ENCODE data around the gene PML. TPM values are rescaled to one million over a fixed set of nuclear protein-coding genes. Genes with fewer than 3 reads are reported as not detected.
"Not testable (repeated sequence)": the region's sequence is repeated elsewhere in the genome, so short reads cannot be mapped to it uniquely, and the experiment has no call there.

The PML gene
- total and polyA plus RNA-seq, 8 donors, result 16.0 to 170 (median 30.7) TPM

DNA sequence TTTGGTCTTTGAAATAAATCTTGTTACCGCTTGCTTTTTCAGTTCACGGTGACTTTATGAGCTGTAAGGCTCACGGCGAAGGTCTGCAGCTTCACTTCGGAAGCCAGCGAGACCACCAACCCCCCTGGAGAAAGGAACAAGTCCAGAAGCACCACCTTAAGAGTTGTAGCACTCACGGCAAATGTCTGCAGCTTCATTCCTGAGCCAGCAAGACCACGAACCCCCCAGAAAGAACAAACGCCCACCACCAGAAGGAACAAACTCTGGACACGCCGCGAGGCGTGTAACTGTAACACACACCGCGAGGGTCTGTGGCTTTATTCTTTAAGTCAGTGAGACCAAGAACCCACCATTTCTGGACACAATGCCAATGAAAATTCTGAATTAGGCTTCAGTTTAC lies 59.0 kb downstream of the PML start:
- Histone ChIP-seq H3K36me3 (no peaks in the 10 kb centered on the region), H3K27me3 (no peaks in the 10 kb centered on the region), H3K4me3 (no peak overlapping the region), H3K9me3 (no peaks in the 10 kb centered on the region), H3K27ac (peak overlapping the region in 1 of 5 donors; percentile 62), H3K4me1 (peaks cover 20 to 46% (median 31%) of the 10 kb centered on the region in 4 donors)
- DNase-seq, result peak in 1 of 2 donors; percentile 5
- TF ChIP-seq, protein P1, sequence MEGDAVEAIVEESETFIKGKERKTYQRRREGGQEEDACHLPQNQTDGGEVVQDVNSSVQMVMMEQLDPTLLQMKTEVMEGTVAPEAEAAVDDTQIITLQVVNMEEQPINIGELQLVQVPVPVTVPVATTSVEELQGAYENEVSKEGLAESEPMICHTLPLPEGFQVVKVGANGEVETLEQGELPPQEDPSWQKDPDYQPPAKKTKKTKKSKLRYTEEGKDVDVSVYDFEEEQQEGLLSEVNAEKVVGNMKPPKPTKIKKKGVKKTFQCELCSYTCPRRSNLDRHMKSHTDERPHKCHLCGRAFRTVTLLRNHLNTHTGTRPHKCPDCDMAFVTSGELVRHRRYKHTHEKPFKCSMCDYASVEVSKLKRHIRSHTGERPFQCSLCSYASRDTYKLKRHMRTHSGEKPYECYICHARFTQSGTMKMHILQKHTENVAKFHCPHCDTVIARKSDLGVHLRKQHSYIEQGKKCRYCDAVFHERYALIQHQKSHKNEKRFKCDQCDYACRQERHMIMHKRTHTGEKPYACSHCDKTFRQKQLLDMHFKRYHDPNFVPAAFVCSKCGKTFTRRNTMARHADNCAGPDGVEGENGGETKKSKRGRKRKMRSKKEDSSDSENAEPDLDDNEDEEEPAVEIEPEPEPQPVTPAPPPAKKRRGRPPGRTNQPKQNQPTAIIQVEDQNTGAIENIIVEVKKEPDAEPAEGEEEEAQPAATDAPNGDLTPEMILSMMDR (IDR thresholded peaks at IDR 0.05), result no peak
- TF ChIP-seq POLR2A (IDR thresholded peaks at IDR 0.05), result no peak
- no peak for TF ChIP-seq EP300 (IDR thresholded peaks at IDR 0.05)
- no peak for TF ChIP-seq POLR2AphosphoS5 (IDR thresholded peaks at IDR 0.05)
- intact Hi-C loops (cut with DNase I; ENCODE audit: low total_unique reads), result no loop called here
- 76 to 83% (median 82%) methylated on average over 15 of the region's 15 CpGs for WGBS, 5 donors

DNA sequence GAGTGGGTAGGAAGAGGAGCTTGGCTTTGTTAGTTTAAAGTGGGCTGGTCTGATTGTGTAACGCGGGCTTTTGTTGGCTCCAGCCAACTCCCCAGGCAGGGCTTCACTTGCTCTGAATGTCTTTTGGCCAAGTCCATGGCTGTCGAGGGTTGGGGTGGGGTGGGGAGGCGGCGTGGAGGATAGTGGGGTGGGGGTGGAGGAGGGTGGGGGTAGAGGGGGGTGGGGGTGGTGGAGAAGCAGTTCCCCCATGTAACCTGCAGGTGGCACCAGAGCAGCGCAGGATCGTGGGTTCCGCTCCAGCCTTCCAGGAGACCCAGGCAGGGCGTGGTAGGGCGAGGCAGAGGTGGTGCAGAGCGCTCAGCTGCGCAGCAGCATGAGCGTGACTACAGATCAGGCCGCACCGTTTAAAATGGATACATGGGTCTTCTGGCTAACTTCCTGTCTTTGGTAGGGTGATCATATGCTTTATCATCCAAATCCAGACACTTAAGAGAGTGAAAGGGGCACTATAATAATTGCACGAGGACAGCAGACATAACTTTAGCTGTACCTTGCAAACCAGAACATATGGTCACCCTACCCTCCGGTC lies 59.5 kb downstream of the PML start:
- no peak for TF ChIP-seq POLR2A (IDR thresholded peaks at IDR 0.05)
- TF ChIP-seq, protein P1 (IDR thresholded peaks at IDR 0.05), result peak in 4 of 7 experiments; percentile 30 to 84 (median 72)
- peak overlapping the region in 1 of 5 donors; percentile 62 for H3K27ac ChIP-seq
- peak; percentile 71 to 89 for DNase-seq
- WGBS, 5 donors, result 4 to 8% (median 6%) methylated on average over 16 to 17 of the region's 17 CpGs
- no peaks in the 10 kb centered on the region for H3K9me3 ChIP-seq
- H3K27me3 ChIP-seq, result no peaks in the 10 kb centered on the region
- intact Hi-C loops (cut with DNase I; ENCODE audit: low total_unique reads), result no loop called here
- no peak overlapping the region for H3K4me3 ChIP-seq
- H3K4me1 ChIP-seq, result peaks cover 20 to 41% (median 29%) of the 10 kb centered on the region in 4 donors
- H3K36me3 ChIP-seq, result no peaks in the 10 kb centered on the region

DNA sequence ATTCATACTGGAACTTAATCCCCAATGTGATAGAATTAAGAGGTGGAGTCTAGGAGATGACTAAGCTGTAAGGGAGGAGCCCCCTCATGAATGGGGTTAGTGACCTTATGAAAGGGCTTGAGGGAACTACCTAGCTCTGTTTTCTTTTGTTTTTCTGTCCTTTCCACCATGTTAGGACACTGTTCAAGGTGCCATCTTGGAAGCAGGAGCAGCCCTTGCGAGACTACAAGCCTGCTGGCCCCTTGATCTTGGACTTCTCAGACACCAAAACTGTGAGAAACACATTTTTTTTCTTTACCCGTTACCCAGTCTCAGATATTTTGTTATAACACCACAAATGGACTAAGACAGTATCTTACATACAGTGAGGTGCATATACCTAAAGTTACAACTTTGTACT lies 61.3 kb downstream of the PML start:
- H3K27me3 ChIP-seq, result no peaks in the 10 kb centered on the region
- no peaks in the 10 kb centered on the region for H3K9me3 ChIP-seq
- WGBS, 5 donors, result 87 to 96% (median 94%) methylated on average over 2 of the region's 2 CpGs
- no peaks in the 10 kb centered on the region for H3K36me3 ChIP-seq
- H3K27ac ChIP-seq, result no peak overlapping the region
- no peak overlapping the region for H3K4me3 ChIP-seq
- no peak for DNase-seq
- TF ChIP-seq, protein P1 (IDR thresholded peaks at IDR 0.05), result no peak
- TF ChIP-seq EP300 (IDR thresholded peaks at IDR 0.05) (no peak), POLR2A (IDR thresholded peaks at IDR 0.05) (no peak), POLR2AphosphoS5 (IDR thresholded peaks at IDR 0.05) (no peak)
- H3K4me1 ChIP-seq, result peaks cover 16 to 34% (median 25%) of the 10 kb centered on the region in 4 donors
- intact Hi-C loops (cut with DNase I; ENCODE audit: low total_unique reads), result no loop called here

DNA sequence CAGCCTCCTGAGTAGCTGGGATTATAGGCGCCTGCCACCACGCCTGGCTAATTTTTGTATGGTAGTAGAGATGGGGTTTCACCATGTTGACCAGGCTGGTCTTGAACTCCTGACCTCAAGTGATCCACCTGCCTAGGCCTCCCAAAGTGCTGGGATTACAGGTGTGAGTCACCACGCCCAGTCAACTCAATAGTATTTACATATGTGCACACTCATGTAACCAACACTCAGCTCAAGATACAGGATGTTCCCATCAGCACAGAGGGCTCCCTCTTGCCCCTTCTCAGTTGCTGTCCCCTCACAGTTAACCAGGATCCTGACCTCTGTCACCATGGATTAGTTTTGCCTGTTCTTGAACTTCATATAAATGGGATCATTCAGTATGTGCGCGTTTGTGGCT lies 61.8 kb downstream of the PML start:
- H3K4me3 ChIP-seq; H3K27ac ChIP-seq; H3K27me3 ChIP-seq; H3K9me3 ChIP-seq; intact Hi-C loops (cut with DNase I; ENCODE audit: low total_unique reads); DNase-seq; H3K36me3 ChIP-seq: not testable (repeated sequence)
- H3K4me1 ChIP-seq, result peaks cover 15 to 29% (median 22%) of the 10 kb centered on the region in 4 donors
- WGBS, 5 donors, result 92 to 97% (median 95%) methylated on average over 5 of the region's 5 CpGs

DNA sequence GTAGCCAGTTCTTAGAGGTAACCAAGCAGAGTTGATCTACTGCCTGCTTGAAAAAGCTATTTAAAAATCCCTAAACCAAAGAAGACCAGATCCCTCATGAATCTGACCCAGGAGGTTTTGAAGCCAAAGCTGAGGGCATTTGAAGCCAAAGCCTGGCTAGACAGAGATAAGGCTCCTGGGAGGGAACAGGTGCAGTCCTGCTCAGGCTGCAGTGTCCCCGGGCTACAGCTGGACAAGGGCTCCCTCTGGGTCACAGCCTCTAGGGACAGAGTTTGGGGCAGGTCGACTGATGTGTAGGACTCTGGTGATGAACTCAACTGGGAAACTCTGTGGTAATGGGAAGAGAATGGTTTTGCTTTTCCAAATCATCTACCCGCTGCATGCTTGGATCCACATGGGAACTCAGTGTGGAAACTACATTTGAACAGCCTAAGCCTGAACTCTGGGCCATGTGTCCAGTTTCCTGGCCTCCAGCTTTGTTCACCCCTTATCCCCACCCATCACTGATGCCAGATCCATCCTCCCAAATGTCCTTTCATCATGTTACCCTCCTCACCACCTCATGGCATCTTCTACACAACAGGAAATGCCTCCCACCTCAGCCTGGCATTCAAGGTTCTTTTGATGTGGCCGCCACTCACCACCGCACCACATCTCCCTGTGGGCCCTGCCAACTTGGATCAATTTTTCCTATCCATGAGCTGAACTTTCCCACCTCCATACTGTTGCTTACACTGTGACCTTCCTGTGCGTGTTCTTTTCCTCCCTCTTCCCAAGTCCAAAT lies 64.7 kb downstream of the PML start:
- intact Hi-C loops (cut with DNase I; ENCODE audit: low total_unique reads); H3K4me3 ChIP-seq; H3K4me1 ChIP-seq; H3K9me3 ChIP-seq; DNase-seq; H3K27ac ChIP-seq; H3K27me3 ChIP-seq; H3K36me3 ChIP-seq: not testable (repeated sequence)
- WGBS, 5 donors, result 76 to 87% (median 84%) methylated on average over 6 of the region's 6 CpGs

Data from stomach (tissue), 9 donors.